WTC11 (cell line): Measurements from ENCODE around the gene PAPOLA. TPM values are rescaled to one million over a fixed set of nuclear protein-coding genes. Genes with fewer than 3 reads are reported as not detected.
A peak's percentile ranks its signal among the peaks of the same experiment; 100 is the strongest.

Experiments
- ATAC-seq: fragments of 200-7000 bp; cut with Tn5 transposase; 2 replicates; pipeline ENCODE4 v1.10.0; 2021; ENCODE audit warnings: mild to moderate bottlenecking, moderate library complexity
- CTCF ChIA-PET: fragments of 300-600 bp; sonication (Branson Sonifier 250); formaldehyde crosslinking; loops from one replicate; lab custom pipeline; 2021; ENCODE audit warnings: antibody characterized with exemption; lab: Charles Lee
- POLR2A ChIA-PET: fragments of 350-600 bp; sonication (Branson Sonifier 250); formaldehyde crosslinking; loops from one replicate; lab custom pipeline; 2021; ENCODE audit warnings: antibody characterized with exemption; lab: Charles Lee
- DNase-seq: peaks from one replicate; pipeline ENCODE4 v3.0.0; 2021; ENCODE audit warnings: low spot score
- H3K27ac Mint-ChIP-seq: 2 replicates; pipeline ENCODE4 v1.8.0; 2021; ENCODE audit warnings: mixed read lengths
- H3K27me3 Mint-ChIP-seq: 2 replicates; pipeline ENCODE4 v1.8.0; 2021; ENCODE audit warnings: low read depth, mild to moderate bottlenecking, moderate library complexity, mixed read lengths
- H3K36me3 Mint-ChIP-seq: 2 replicates; pipeline ENCODE4 v1.8.0; 2021; ENCODE audit warnings: mixed read lengths
- H3K4me1 Mint-ChIP-seq: 2 replicates; pipeline ENCODE4 v1.8.0; 2022; ENCODE audit warnings: mixed read lengths
- H3K4me3 Mint-ChIP-seq: 2 replicates; pipeline ENCODE4 v1.8.0; 2021; ENCODE audit warnings: mild to moderate bottlenecking, moderate library complexity, mixed read lengths
- H3K9me3 Mint-ChIP-seq: 2 replicates; pipeline ENCODE4 v1.8.0; 2021; ENCODE audit warnings: mixed read lengths
- CBFB ChIP-seq: sonication (generic); formaldehyde crosslinking; IDR thresholded peaks from 2 replicates; pipeline ENCODE4 v1.8.1; 2022; ENCODE audit warnings: mild to moderate bottlenecking, low read depth, missing genetic modification reagents
- CREM ChIP-seq: sonication (generic); formaldehyde crosslinking; IDR thresholded peaks from 2 replicates; pipeline ENCODE4 v1.8.1; 2022; ENCODE audit warnings: mild to moderate bottlenecking, missing genetic modification reagents, moderate library complexity
- ETV6 ChIP-seq: sonication (generic); formaldehyde crosslinking; IDR thresholded peaks from 2 replicates; pipeline ENCODE4 v1.8.1; 2022; ENCODE audit warnings: mild to moderate bottlenecking, missing genetic modification reagents
- FOXP1 ChIP-seq: sonication (generic); formaldehyde crosslinking; IDR thresholded peaks from 2 replicates; pipeline ENCODE4 v1.8.0; 2022; ENCODE audit warnings: missing genetic modification reagents, mild to moderate bottlenecking, moderate library complexity, borderline replicate concordance
- SOX15 ChIP-seq: fragments of 250-450 bp; sonication (Bioruptor Pico); IDR thresholded peaks from 2 replicates; pipeline ENCODE4 v1.9.0; 2021; ENCODE audit warnings: mild to moderate bottlenecking
- TP53 ChIP-seq: sonication (generic); formaldehyde crosslinking; IDR thresholded peaks from 2 replicates; pipeline ENCODE4 v1.8.1; 2023; ENCODE audit warnings: mild to moderate bottlenecking, missing genetic modification reagents
- ZNF416 ChIP-seq: fragments of 250-450 bp; sonication (Bioruptor Pico); IDR thresholded peaks from 2 replicates; pipeline ENCODE4 v1.9.0; 2021; ENCODE audit warnings: mild to moderate bottlenecking, inconsistent platforms
- total RNA-seq: library from RNA; stranded (reverse); gene quantifications from 3 replicates; pipeline ENCODE4 v1.2.3, GENCODE V29; 2021
- TF ChIP-seq, protein P1 (sequence below): fragments of 250-450 bp; sonication (Bioruptor Pico); IDR thresholded peaks from 2 replicates; pipeline ENCODE4 v1.9.0; 2021; ENCODE audit warnings: mild to moderate bottlenecking
- TF ChIP-seq, protein P2 (sequence below): sonication (generic); formaldehyde crosslinking; IDR thresholded peaks from 2 replicates; pipeline ENCODE4 v1.8.1; 2022; ENCODE audit warnings: low read depth, missing genetic modification reagents, borderline replicate concordance
- TF ChIP-seq, protein P3 (sequence below): sonication (generic); formaldehyde crosslinking; IDR thresholded peaks from 2 replicates; pipeline ENCODE4 v1.8.0; 2022; ENCODE audit warnings: missing genetic modification reagents
- TF ChIP-seq, protein P4 (sequence below): sonication (generic); formaldehyde crosslinking; IDR thresholded peaks from 2 replicates; pipeline ENCODE4 v1.8.0; 2022; ENCODE audit warnings: mild to moderate bottlenecking, missing genetic modification reagents
- TF ChIP-seq, protein P5 (sequence below): sonication (generic); formaldehyde crosslinking; IDR thresholded peaks from 2 replicates; pipeline ENCODE4 v1.8.0; 2022; ENCODE audit warnings: mild to moderate bottlenecking, missing genetic modification reagents

PAPOLA gene
- total RNA-seq, 1 experiment from 2014 or later, result 210 TPM

DNA sequence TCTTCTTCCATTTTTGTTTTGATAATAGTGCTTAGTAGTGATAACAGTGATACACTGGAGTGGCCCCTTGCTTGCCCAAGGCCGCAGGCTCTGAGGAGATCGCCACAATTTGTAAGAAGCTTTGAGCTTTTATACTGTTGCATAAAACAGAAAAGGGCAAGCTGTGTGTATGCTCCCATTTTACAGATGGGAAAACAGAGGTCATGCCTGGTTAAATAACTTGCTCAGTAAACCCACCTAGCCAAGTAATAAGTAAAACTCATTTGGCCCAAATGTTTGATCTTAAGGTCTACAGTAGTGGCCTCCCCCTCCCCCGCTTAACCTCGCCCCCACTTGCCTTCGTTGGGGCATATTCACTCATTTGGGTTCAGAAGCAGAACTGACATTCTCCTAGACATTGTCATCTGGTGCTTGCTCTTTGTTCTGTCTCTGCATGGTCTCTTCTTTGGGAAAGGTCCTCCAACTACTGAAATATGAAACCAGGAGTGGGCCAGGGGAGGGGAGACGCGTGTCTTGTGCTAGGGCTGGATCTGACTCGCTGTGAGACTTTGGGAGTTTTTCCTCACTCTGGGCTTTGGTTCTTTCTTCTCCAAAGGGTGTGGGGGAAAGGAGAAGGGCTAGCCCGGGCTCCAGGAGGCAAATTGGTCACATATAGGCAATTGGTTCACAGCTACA is 88.1 kb downstream of the PAPOLA start (continued):
- TF ChIP-seq, protein P1, sequence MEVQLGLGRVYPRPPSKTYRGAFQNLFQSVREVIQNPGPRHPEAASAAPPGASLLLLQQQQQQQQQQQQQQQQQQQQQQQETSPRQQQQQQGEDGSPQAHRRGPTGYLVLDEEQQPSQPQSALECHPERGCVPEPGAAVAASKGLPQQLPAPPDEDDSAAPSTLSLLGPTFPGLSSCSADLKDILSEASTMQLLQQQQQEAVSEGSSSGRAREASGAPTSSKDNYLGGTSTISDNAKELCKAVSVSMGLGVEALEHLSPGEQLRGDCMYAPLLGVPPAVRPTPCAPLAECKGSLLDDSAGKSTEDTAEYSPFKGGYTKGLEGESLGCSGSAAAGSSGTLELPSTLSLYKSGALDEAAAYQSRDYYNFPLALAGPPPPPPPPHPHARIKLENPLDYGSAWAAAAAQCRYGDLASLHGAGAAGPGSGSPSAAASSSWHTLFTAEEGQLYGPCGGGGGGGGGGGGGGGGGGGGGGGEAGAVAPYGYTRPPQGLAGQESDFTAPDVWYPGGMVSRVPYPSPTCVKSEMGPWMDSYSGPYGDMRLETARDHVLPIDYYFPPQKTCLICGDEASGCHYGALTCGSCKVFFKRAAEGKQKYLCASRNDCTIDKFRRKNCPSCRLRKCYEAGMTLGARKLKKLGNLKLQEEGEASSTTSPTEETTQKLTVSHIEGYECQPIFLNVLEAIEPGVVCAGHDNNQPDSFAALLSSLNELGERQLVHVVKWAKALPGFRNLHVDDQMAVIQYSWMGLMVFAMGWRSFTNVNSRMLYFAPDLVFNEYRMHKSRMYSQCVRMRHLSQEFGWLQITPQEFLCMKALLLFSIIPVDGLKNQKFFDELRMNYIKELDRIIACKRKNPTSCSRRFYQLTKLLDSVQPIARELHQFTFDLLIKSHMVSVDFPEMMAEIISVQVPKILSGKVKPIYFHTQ (CRISPR knock-in tag), result no peak
- TF ChIP-seq CBFB (CRISPR knock-in tag) (no peak), TP53 (CRISPR knock-in tag) (no peak)
- TF ChIP-seq, protein P2, sequence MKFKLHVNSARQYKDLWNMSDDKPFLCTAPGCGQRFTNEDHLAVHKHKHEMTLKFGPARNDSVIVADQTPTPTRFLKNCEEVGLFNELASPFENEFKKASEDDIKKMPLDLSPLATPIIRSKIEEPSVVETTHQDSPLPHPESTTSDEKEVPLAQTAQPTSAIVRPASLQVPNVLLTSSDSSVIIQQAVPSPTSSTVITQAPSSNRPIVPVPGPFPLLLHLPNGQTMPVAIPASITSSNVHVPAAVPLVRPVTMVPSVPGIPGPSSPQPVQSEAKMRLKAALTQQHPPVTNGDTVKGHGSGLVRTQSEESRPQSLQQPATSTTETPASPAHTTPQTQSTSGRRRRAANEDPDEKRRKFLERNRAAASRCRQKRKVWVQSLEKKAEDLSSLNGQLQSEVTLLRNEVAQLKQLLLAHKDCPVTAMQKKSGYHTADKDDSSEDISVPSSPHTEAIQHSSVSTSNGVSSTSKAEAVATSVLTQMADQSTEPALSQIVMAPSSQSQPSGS (CRISPR knock-in tag), result no peak

DNA sequence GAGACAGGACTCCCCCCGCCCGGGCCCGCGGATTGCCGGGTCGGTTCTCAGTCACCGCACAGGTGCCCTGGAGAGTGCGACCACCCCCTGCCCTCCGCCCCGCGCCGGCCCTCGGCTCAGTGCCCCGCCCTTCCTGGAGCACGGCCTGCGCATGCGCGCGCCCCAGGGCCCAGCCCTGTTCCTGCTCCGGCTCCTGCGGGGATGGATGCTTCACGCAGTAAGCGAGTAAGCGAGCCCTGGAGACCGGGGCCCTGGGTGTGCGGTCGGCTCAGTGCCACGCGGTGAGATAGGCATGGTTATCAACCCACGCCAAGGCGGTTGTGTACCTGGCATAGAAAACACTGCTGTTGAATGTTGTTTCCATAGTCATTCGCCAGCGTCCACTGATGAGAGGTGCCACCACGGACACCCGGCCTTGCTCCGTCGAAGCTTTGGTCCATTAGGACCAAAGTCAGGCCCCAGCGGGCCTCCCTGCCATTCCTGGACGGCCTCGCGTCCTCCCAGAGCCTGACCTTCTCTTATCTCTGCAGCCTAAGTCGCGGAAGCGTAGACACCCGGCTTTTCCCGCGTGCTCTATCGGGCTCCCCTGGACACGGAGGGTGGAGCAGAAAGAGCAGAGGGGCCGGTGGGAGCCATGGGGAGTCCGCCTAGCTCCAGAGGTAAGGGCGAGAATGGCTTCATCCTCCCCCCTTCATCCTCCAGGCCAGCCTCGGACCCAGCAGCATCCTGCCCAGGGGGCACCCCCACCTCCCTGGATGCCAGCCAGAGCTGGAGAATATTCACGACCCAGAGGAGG is 90.6 kb downstream of the PAPOLA start:
- Mint-ChIP-seq H3K27me3 (peaks cover 20% of the 10 kb centered on the region), H3K27ac (no peak overlapping the region), H3K4me3 (peak overlapping the region; percentile 72), H3K9me3 (no peaks in the 10 kb centered on the region), H3K4me1 (peaks cover 28% of the 10 kb centered on the region), H3K36me3 (no peaks in the 10 kb centered on the region)
- POLR2A ChIA-PET, result no interaction called here
- TF ChIP-seq FOXP1 (CRISPR knock-in tag) (peak; percentile 69; the same call in 1 of the 2 replicates), ZNF416 (CRISPR knock-in tag) (0 out of 2 replicates have a peak, but pooled peaks have one; percentile 46), CBFB (CRISPR knock-in tag) (0 out of 2 replicates have a peak, but pooled peaks have one; percentile 34), SOX15 (CRISPR knock-in tag) (no peak), ETV6 (CRISPR knock-in tag) (no peak), CREM (CRISPR knock-in tag) (peak; percentile 11; the same call in 1 of the 2 replicates)
- TF ChIP-seq, protein P3, sequence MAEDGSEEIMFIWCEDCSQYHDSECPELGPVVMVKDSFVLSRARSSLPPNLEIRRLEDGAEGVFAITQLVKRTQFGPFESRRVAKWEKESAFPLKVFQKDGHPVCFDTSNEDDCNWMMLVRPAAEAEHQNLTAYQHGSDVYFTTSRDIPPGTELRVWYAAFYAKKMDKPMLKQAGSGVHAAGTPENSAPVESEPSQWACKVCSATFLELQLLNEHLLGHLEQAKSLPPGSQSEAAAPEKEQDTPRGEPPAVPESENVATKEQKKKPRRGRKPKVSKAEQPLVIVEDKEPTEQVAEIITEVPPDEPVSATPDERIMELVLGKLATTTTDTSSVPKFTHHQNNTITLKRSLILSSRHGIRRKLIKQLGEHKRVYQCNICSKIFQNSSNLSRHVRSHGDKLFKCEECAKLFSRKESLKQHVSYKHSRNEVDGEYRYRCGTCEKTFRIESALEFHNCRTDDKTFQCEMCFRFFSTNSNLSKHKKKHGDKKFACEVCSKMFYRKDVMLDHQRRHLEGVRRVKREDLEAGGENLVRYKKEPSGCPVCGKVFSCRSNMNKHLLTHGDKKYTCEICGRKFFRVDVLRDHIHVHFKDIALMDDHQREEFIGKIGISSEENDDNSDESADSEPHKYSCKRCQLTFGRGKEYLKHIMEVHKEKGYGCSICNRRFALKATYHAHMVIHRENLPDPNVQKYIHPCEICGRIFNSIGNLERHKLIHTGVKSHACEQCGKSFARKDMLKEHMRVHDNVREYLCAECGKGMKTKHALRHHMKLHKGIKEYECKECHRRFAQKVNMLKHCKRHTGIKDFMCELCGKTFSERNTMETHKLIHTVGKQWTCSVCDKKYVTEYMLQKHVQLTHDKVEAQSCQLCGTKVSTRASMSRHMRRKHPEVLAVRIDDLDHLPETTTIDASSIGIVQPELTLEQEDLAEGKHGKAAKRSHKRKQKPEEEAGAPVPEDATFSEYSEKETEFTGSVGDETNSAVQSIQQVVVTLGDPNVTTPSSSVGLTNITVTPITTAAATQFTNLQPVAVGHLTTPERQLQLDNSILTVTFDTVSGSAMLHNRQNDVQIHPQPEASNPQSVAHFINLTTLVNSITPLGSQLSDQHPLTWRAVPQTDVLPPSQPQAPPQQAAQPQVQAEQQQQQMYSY (CRISPR knock-in tag), result no peak
- TF ChIP-seq, protein P4, sequence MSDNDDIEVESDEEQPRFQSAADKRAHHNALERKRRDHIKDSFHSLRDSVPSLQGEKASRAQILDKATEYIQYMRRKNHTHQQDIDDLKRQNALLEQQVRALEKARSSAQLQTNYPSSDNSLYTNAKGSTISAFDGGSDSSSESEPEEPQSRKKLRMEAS (CRISPR knock-in tag), result peak; percentile 71
- TF ChIP-seq, protein P5, sequence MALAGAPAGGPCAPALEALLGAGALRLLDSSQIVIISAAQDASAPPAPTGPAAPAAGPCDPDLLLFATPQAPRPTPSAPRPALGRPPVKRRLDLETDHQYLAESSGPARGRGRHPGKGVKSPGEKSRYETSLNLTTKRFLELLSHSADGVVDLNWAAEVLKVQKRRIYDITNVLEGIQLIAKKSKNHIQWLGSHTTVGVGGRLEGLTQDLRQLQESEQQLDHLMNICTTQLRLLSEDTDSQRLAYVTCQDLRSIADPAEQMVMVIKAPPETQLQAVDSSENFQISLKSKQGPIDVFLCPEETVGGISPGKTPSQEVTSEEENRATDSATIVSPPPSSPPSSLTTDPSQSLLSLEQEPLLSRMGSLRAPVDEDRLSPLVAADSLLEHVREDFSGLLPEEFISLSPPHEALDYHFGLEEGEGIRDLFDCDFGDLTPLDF (CRISPR knock-in tag), result no peak
- DNase-seq (peak; percentile 80), ATAC-seq (peak; percentile 93)
- CTCF ChIA-PET, result interaction anchor here (1.3 kb wide), 1 partner anchor 149 kb away, joined by 6 read pairs; no protein-coding TSS in a partner anchor
